Neural progenitor cell (in vitro differentiated cells): ENCODE measurements around the gene HMX3. TPM values are rescaled to one million over a fixed set of nuclear protein-coding genes. Genes with fewer than 3 reads are reported as not detected.

ENCODE experiments used
- DNase-seq: peaks from one replicate; pipeline ENCODE4 v3.0.0-alpha.2; 2016; ENCODE audit warnings: low spot score
- H2AFZ ChIP-seq: fragments of 200-600 bp; sonication (generic); replicated peaks from 2 replicates; pipeline ENCODE4 v1.6.1; 2016; ENCODE audit warnings: antibody characterized with exemption
- H3F3A ChIP-seq: fragments of 200-600 bp; sonication (generic); 2 replicates; pipeline ENCODE4 v1.6.1; 2016; ENCODE audit warnings: antibody characterized with exemption, low read depth
- H3K27ac ChIP-seq: fragments of 200-600 bp; sonication (generic); 2 replicates; pipeline ENCODE4 v1.5.1; 2016; ENCODE audit warnings: mild to moderate bottlenecking
- H3K27me3 ChIP-seq: fragments of 200-600 bp; sonication (generic); 2 replicates; pipeline ENCODE4 v1.6.1; 2016; ENCODE audit warnings: mild to moderate bottlenecking, moderate library complexity
- H3K36me3 ChIP-seq: fragments of 200-600 bp; sonication (generic); 2 replicates; pipeline ENCODE4 v1.5.1; 2016
- H3K4me1 ChIP-seq: fragments of 200-600 bp; sonication (generic); 2 replicates; pipeline ENCODE4 v1.6.1; 2016; ENCODE audit warnings: mixed run types
- H3K4me2 ChIP-seq: fragments of 200-600 bp; sonication (generic); 2 replicates; pipeline ENCODE4 v1.6.1; 2016
- H3K4me3 ChIP-seq: fragments of 200-600 bp; sonication (generic); 2 replicates; pipeline ENCODE4 v1.5.1; 2016
- H3K79me2 ChIP-seq: fragments of 200-600 bp; sonication (generic); 2 replicates; pipeline ENCODE4 v1.6.1; 2016; ENCODE audit warnings: low read depth
- H3K9ac ChIP-seq: fragments of 200-600 bp; sonication (generic); 2 replicates; pipeline ENCODE4 v1.6.1; 2016
- H3K9me3 ChIP-seq: fragments of 200-600 bp; sonication (generic); 2 replicates; pipeline ENCODE4 v1.5.1; 2016; ENCODE audit warnings: low read depth
- H4K20me1 ChIP-seq: fragments of 200-600 bp; sonication (generic); 2 replicates; pipeline ENCODE4 v1.6.1; 2016; ENCODE audit warnings: low read depth
- H3K27ac Mint-ChIP-seq: 3 replicates; pipeline ENCODE4 v1.8.0; 2021; ENCODE audit warnings: mixed read lengths
- H3K27me3 Mint-ChIP-seq: 2 replicates; pipeline ENCODE4 v1.8.0; 2022; ENCODE audit warnings: low read depth, mild to moderate bottlenecking, inconsistent platforms, moderate library complexity, mixed read lengths; ENCODE audit not compliant: insufficient read depth
- H3K36me3 Mint-ChIP-seq: 3 replicates; pipeline ENCODE4 v1.8.0; 2021; ENCODE audit warnings: mixed read lengths
- H3K4me1 Mint-ChIP-seq: 3 replicates; pipeline ENCODE4 v1.8.0; 2021; ENCODE audit warnings: mixed read lengths
- H3K4me3 Mint-ChIP-seq: 3 replicates; pipeline ENCODE4 v1.8.0; 2021; ENCODE audit warnings: mild to moderate bottlenecking, moderate library complexity, mixed read lengths
- H3K9me3 Mint-ChIP-seq: 3 replicates; pipeline ENCODE4 v1.8.0; 2020; ENCODE audit warnings: mixed read lengths
- EZH2 ChIP-seq: fragments of 200-600 bp; sonication (generic); IDR thresholded peaks from 2 replicates; pipeline ENCODE4 v1.6.1; 2017; ENCODE audit warnings: antibody characterized with exemption, mild to moderate bottlenecking, moderate library complexity
- EZH2phosphoT487 ChIP-seq: fragments of 200-600 bp; sonication (generic); IDR thresholded peaks from 2 replicates; pipeline ENCODE4 v1.6.1; 2017; ENCODE audit warnings: antibody characterized with exemption
- total RNA-seq: library from RNA; depleted of rRNA; stranded (reverse); fragments of >200 nt; gene quantifications from 2 replicates; pipeline ENCODE4 v1.2.3, GENCODE V29; 2015; ENCODE audit warnings: low replicate concordance
- TF ChIP-seq, protein P1 (sequence below): fragments of 200-600 bp; sonication (generic); IDR thresholded peaks from 2 replicates; pipeline ENCODE4 v1.5.1; 2017; ENCODE audit warnings: antibody characterized with exemption, mild to moderate bottlenecking

HMX3 gene
- total RNA-seq, 1 donor from 2014 or later: not detected

DNA sequence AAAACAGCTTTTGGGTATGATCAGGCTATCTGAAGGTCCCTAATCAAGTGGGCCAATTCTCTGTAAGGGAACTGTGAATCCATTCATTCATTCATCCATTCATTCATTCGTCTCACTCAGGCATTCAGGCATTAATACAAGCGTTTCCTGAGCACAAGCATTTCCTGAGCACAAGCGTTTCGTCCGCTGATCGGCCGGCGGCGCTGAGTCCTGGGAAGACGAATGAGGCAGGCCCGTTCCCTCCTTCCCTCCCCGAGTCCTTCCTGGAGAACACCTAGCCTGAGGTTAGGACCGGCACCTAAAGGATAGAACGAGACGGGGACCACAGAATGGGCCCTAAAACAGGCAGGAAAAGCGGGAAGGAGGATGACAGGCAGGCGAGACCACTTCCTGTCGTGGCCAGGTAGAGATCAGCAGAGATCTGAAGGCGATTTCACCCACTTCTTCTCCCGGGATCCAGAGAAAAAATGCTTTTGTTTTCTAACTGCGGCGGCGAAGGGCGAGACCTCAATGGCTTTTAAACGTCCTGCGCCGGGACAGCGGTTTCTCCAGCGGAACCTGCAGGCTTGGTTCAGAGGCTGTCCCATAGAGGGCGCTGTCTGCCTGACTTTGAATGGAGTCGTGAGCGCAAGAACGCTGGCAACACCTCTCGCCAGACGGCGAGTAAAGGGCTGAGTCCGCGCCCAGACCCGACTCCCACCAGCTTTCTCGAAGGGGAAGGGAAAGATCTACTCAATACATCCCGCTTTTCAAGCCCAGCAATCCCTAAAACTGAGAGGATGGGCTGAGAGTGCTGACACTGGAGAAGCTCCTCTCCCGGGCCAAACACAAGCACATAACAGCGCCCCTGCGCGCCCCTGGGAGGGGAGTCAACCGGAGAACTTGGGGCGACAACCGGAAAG lies 2.9 kb upstream of the HMX3 start:
- no peaks in the 10 kb centered on the region for H3K79me2 ChIP-seq
- peaks cover 39% of the 10 kb centered on the region for H3K4me1 ChIP-seq
- Mint-ChIP-seq H3K36me3 (no peaks in the 10 kb centered on the region), H3K4me1 (peaks cover 19% of the 10 kb centered on the region), H3K9me3 (no peaks in the 10 kb centered on the region), H3K4me3 (peak overlapping the region; percentile 77), H3K27me3 (peaks cover 70% of the 10 kb centered on the region), H3K27ac (no peak overlapping the region)
- peaks cover 54% of the 10 kb centered on the region for H4K20me1 ChIP-seq
- H2AFZ ChIP-seq: peak overlapping the region; percentile 69
- TF ChIP-seq, protein P1, sequence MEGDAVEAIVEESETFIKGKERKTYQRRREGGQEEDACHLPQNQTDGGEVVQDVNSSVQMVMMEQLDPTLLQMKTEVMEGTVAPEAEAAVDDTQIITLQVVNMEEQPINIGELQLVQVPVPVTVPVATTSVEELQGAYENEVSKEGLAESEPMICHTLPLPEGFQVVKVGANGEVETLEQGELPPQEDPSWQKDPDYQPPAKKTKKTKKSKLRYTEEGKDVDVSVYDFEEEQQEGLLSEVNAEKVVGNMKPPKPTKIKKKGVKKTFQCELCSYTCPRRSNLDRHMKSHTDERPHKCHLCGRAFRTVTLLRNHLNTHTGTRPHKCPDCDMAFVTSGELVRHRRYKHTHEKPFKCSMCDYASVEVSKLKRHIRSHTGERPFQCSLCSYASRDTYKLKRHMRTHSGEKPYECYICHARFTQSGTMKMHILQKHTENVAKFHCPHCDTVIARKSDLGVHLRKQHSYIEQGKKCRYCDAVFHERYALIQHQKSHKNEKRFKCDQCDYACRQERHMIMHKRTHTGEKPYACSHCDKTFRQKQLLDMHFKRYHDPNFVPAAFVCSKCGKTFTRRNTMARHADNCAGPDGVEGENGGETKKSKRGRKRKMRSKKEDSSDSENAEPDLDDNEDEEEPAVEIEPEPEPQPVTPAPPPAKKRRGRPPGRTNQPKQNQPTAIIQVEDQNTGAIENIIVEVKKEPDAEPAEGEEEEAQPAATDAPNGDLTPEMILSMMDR: peak; percentile 92
- TF ChIP-seq EZH2phosphoT487 (no peak), EZH2 (peak; percentile 46)
- H3K9ac ChIP-seq: no peak overlapping the region
- peak overlapping the region; percentile 84 for H3K4me2 ChIP-seq
- H3K27me3 ChIP-seq: peaks cover 100% of the 10 kb centered on the region
- DNase-seq: peak; percentile 96
- no peak overlapping the region for H3K27ac ChIP-seq
- peaks cover 43% of the 10 kb centered on the region for H3F3A ChIP-seq
- H3K9me3 ChIP-seq: no peaks in the 10 kb centered on the region
- H3K36me3 ChIP-seq: no peaks in the 10 kb centered on the region
- peak overlapping the region; percentile 45 for H3K4me3 ChIP-seq

DNA sequence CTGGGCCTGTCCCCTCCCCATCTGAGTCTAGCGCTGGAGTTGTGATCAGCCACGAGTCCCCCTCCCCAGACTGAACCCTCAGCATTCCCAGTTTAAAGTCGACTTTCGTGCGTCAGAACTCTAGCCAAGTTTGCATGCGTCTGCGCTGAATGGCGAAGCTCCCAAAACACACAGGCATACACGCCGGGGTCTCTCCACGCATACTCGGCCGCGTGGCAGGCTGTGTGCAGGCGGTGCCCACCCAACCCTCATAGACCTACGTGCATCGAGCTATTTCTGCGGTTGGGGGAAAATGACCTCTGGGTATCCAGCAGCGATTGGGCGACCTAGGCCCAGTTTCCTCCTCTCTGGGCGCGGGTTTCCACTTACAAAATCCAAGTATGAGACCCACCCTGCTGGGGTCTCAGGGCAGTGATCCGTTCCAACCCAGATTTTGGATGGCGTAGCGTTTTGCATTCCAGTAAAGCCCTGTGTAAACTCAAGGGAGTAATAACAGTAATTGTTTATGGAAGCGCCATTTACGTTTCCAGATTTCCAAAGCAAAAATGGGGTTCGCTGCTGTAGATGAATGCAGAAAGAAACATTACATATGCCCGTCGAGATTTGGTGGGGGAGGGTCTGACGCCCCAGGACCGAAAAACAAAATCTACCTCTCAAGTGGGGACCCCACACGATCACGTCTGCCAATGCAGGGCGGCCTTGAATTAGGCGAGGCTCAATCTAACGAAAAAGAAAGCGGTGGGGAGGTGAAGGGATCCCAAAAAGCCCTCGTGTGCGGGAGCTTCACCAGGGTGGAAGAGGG lies 2.0 kb upstream of the HMX3 start:
- Mint-ChIP-seq H3K4me1 (peaks cover 21% of the 10 kb centered on the region), H3K27ac (no peak overlapping the region), H3K4me3 (peak overlapping the region; percentile 67), H3K9me3 (no peaks in the 10 kb centered on the region), H3K36me3 (no peaks in the 10 kb centered on the region), H3K27me3 (peaks cover 77% of the 10 kb centered on the region)
- TF ChIP-seq EZH2phosphoT487 (peak; percentile 72), EZH2 (peak; percentile 61)
- TF ChIP-seq, protein P1: no peak
- no peaks in the 10 kb centered on the region for H3K79me2 ChIP-seq
- no peaks in the 10 kb centered on the region for H3K9me3 ChIP-seq
- H3K36me3 ChIP-seq: no peaks in the 10 kb centered on the region
- H2AFZ ChIP-seq: no peak overlapping the region
- H3K27ac ChIP-seq: no peak overlapping the region
- H3F3A ChIP-seq: peaks cover 50% of the 10 kb centered on the region
- H3K4me3 ChIP-seq: peak overlapping the region; percentile 45
- H3K9ac ChIP-seq: no peak overlapping the region
- DNase-seq: no peak
- peaks cover 64% of the 10 kb centered on the region for H4K20me1 ChIP-seq
- peaks cover 100% of the 10 kb centered on the region for H3K27me3 ChIP-seq
- peaks cover 40% of the 10 kb centered on the region for H3K4me1 ChIP-seq
- H3K4me2 ChIP-seq: peak overlapping the region; percentile 84

- Histone ChIP-seq H4K20me1 (peaks cover 70% of the 10 kb centered on the region), H3K27me3 (peaks cover 100% of the 10 kb centered on the region), H3K27ac (no peak overlapping the region), H3K9ac (no peak overlapping the region), H3K9me3 (no peaks in the 10 kb centered on the region), H3K4me1 (peaks cover 40% of the 10 kb centered on the region), H3K4me2 (peak overlapping the region; percentile 69), H2AFZ (no peak overlapping the region), H3K4me3 (no peak overlapping the region), H3K36me3 (no peaks in the 10 kb centered on the region), H3F3A (peaks cover 57% of the 10 kb centered on the region), H3K79me2 (no peaks in the 10 kb centered on the region)
- Mint-ChIP-seq H3K4me3 (peak overlapping the region; percentile 67), H3K4me1 (peaks cover 25% of the 10 kb centered on the region), H3K27me3 (peaks cover 81% of the 10 kb centered on the region), H3K36me3 (no peaks in the 10 kb centered on the region), H3K9me3 (no peaks in the 10 kb centered on the region), H3K27ac (no peak overlapping the region)
- TF ChIP-seq EZH2 (peak; percentile 87), EZH2phosphoT487 (peak; percentile 78)
- TF ChIP-seq, protein P1: no peak
- peak; percentile 58 for DNase-seq
Measured at GRCh38 chr10:123134343-123134914, 1.3 kb upstream of the HMX3 start.
